ENCODE results near the gene UPK1A. TPM values are rescaled to one million over a fixed set of nuclear protein-coding genes. Genes with fewer than 3 reads are reported as not detected.

Gene UPK1A
- total and polyA plus RNA-seq, 2 of the 8 experiments (the other 6 are each of a cell fraction or from before 2014, with no cell fraction given), result 0.56 to 9.9 TPM

DNA sequence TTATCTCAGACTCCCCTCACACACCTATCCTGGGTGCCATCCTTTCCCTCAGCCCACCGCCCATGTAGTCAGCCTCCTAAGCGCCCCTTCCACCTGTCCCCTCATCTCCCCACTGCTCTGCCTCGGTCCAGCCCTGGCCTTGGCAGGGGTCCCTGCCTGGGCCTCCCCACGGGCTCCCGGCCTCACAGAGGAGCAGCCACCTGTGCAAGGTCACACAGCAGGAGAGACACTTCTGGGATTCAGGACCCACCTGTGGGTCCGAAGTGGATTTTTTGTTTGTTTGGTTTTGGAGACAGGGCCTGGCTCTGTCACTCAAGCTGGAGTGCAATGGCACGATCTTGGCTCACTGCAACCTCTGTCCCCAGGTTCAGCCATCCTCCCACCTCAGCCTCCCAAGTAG lies 713 bp upstream of the UPK1A start (continued):
- TF ChIP-seq, protein P1, sequence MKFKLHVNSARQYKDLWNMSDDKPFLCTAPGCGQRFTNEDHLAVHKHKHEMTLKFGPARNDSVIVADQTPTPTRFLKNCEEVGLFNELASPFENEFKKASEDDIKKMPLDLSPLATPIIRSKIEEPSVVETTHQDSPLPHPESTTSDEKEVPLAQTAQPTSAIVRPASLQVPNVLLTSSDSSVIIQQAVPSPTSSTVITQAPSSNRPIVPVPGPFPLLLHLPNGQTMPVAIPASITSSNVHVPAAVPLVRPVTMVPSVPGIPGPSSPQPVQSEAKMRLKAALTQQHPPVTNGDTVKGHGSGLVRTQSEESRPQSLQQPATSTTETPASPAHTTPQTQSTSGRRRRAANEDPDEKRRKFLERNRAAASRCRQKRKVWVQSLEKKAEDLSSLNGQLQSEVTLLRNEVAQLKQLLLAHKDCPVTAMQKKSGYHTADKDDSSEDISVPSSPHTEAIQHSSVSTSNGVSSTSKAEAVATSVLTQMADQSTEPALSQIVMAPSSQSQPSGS (IDR thresholded peaks at IDR 0.05; ENCODE audit: low read length), result no peak

All from H1 (cell line).